OCI-LY1 (cell line): ENCODE data around the gene OSTF1.

Experiments
- EZH2 ChIP-seq: fragments of 200-600 bp; sonication (generic), shearing (Covaris generic); IDR thresholded peaks from 2 replicates; pipeline ENCODE4 v1.8.0; 2017; ENCODE audit warnings: borderline replicate concordance, mixed run types, mild to moderate bottlenecking, antibody characterized with exemption, low read length, moderate library complexity, mixed read lengths
- TF ChIP-seq, protein P1 (sequence below): fragments of 200-600 bp; sonication (generic), shearing (Covaris generic); IDR thresholded peaks from 2 replicates; pipeline ENCODE4 v1.5.1; 2017; ENCODE audit warnings: mild to moderate bottlenecking, antibody characterized with exemption, low read length, moderate library complexity, mixed read lengths

DNA sequence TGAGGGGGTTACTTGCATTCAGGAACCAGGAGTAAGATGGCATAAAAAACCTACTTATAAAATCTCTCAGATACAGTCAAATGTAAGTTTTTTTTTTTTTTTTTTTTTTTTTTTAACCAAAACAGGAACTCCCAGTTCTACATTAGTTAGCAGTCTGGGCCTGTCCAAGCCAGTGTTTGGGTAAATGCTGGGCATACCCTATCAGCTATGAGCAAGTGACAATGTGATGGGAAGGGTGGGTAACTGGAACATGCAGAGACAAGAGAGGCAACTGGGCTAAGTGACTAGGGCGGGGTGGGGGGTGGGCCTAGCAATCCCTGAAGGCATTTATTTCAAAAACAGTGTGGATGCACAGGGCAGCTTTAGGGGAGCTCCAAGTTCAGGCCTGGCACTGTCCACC lies 2.7 kb upstream of the OSTF1 start:
- TF ChIP-seq, protein P1, sequence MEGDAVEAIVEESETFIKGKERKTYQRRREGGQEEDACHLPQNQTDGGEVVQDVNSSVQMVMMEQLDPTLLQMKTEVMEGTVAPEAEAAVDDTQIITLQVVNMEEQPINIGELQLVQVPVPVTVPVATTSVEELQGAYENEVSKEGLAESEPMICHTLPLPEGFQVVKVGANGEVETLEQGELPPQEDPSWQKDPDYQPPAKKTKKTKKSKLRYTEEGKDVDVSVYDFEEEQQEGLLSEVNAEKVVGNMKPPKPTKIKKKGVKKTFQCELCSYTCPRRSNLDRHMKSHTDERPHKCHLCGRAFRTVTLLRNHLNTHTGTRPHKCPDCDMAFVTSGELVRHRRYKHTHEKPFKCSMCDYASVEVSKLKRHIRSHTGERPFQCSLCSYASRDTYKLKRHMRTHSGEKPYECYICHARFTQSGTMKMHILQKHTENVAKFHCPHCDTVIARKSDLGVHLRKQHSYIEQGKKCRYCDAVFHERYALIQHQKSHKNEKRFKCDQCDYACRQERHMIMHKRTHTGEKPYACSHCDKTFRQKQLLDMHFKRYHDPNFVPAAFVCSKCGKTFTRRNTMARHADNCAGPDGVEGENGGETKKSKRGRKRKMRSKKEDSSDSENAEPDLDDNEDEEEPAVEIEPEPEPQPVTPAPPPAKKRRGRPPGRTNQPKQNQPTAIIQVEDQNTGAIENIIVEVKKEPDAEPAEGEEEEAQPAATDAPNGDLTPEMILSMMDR = no peak
- TF ChIP-seq EZH2 = no peak
